ENCODE data around the gene ALDH7A1. TPM values are rescaled to one million over a fixed set of nuclear protein-coding genes. Genes with fewer than 3 reads are reported as not detected.

Gene ALDH7A1
- total RNA-seq, 1 donor from 2014 or later, result 90.6 TPM

DNA sequence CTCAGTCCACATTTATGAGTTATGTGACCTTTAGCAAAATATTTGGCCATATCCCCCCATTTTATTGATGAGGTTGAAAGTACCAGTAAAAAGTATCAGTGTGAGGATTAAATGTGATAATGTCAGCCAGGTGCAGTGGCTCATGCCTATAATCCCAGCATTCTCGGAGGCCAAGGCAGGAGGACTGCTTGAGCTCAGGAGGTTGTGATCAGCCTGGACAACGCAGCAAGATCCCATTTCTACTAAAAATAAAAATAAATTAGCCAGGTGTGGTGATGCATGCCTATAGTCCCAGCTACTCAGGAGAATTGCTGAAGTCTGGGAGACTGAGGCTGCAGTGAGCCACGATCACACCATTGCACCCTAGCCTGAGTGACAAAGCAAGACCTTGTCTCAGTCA lies 100.6 kb downstream of the ALDH7A1 start:
- Histone ChIP-seq H2AFZ (ENCODE audit: low read depth, low read length) (no peak overlapping the region), H3K4me1 (ENCODE audit: insufficient read depth, low read length) (no peaks in the 10 kb centered on the region), H3K36me3 (ENCODE audit: insufficient read depth, low read length) (peaks cover 23% of the 10 kb centered on the region), H3K27me3 (ENCODE audit: insufficient read depth, low read length) (no peaks in the 10 kb centered on the region), H3K4me2 (ENCODE audit: low read length) (no peak overlapping the region), H3K9me3 (ENCODE audit: insufficient read depth, low read depth, low read length) (no peaks in the 10 kb centered on the region), H4K20me1 (ENCODE audit: insufficient read depth, low read length) (no peaks in the 10 kb centered on the region), H3K27ac (ENCODE audit: low read depth, low read length) (no peak overlapping the region), H3K79me2 (ENCODE audit: insufficient read depth, low read length) (no peaks in the 10 kb centered on the region), H3K4me3 (ENCODE audit: insufficient read depth, low read depth, low read length) (no peak overlapping the region), H3K9ac (ENCODE audit: low read length) (no peak overlapping the region)
- H3K4me1 Mint-ChIP-seq (ENCODE audit: low read depth, unreplicated experiment), result peaks cover 4% of the 10 kb centered on the region
- no peak for TF ChIP-seq EZH2 (IDR thresholded peaks at IDR 0.05; ENCODE audit: insufficient read depth, low read length)
- TF ChIP-seq, protein P1, sequence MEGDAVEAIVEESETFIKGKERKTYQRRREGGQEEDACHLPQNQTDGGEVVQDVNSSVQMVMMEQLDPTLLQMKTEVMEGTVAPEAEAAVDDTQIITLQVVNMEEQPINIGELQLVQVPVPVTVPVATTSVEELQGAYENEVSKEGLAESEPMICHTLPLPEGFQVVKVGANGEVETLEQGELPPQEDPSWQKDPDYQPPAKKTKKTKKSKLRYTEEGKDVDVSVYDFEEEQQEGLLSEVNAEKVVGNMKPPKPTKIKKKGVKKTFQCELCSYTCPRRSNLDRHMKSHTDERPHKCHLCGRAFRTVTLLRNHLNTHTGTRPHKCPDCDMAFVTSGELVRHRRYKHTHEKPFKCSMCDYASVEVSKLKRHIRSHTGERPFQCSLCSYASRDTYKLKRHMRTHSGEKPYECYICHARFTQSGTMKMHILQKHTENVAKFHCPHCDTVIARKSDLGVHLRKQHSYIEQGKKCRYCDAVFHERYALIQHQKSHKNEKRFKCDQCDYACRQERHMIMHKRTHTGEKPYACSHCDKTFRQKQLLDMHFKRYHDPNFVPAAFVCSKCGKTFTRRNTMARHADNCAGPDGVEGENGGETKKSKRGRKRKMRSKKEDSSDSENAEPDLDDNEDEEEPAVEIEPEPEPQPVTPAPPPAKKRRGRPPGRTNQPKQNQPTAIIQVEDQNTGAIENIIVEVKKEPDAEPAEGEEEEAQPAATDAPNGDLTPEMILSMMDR (IDR thresholded peaks at IDR 0.05; ENCODE audit: insufficient read depth, low read depth, low read length), result no peak
- H3K36me3 Mint-ChIP-seq (ENCODE audit: low read depth, unreplicated experiment), result peaks cover 31% of the 10 kb centered on the region
- H3K9me3 Mint-ChIP-seq (ENCODE audit: unreplicated experiment), result peaks cover 2% of the 10 kb centered on the region
- H3K27me3 Mint-ChIP-seq (ENCODE audit: low read depth, unreplicated experiment), result no peaks in the 10 kb centered on the region
- no peak for FAIRE-seq
- no peak for DNase-seq (ENCODE audit: low read depth)
- no peak overlapping the region for H3K4me3 Mint-ChIP-seq (ENCODE audit: unreplicated experiment)
- no peak overlapping the region for H3K27ac Mint-ChIP-seq (ENCODE audit: unreplicated experiment)

DNA sequence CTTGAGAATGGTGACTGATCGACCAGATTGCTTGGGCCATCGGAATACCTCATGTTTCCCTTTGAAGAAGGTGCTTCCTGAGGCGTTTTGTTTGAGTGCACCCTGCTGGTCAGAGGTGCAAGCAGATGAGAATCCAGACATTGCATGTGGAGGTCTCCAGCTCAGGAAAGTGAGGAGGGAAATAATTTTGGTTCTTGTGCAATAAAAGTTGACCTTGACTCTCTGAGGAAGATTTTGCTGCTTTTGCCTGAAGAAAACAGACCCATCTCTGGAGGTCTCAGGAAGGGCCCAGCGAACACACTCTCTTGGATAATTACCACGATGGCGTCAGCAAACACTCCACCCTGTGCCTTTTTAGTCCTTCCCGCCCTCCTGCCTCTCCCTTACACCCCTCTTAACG lies 102.1 kb downstream of the ALDH7A1 start:
- H2AFZ ChIP-seq (ENCODE audit: low read depth, low read length), result no peak overlapping the region
- H3K79me2 ChIP-seq (ENCODE audit: insufficient read depth, low read length), result no peaks in the 10 kb centered on the region
- H3K36me3 ChIP-seq (ENCODE audit: insufficient read depth, low read length), result peaks cover 32% of the 10 kb centered on the region
- no peak overlapping the region for H3K27ac Mint-ChIP-seq (ENCODE audit: unreplicated experiment)
- H3K27me3 Mint-ChIP-seq (ENCODE audit: low read depth, unreplicated experiment), result no peaks in the 10 kb centered on the region
- peaks cover 4% of the 10 kb centered on the region for H3K4me1 Mint-ChIP-seq (ENCODE audit: low read depth, unreplicated experiment)
- H3K4me2 ChIP-seq (ENCODE audit: low read length), result no peak overlapping the region
- H3K27me3 ChIP-seq (ENCODE audit: insufficient read depth, low read length), result no peaks in the 10 kb centered on the region
- no peaks in the 10 kb centered on the region for H3K4me1 ChIP-seq (ENCODE audit: insufficient read depth, low read length)
- no peak for FAIRE-seq
- DNase-seq (ENCODE audit: low read depth), result no peak
- H3K36me3 Mint-ChIP-seq (ENCODE audit: low read depth, unreplicated experiment), result peaks cover 31% of the 10 kb centered on the region
- H3K27ac ChIP-seq (ENCODE audit: low read depth, low read length), result no peak overlapping the region
- no peaks in the 10 kb centered on the region for H3K9me3 ChIP-seq (ENCODE audit: insufficient read depth, low read depth, low read length)
- H4K20me1 ChIP-seq (ENCODE audit: insufficient read depth, low read length), result no peaks in the 10 kb centered on the region
- TF ChIP-seq, protein P1 (IDR thresholded peaks at IDR 0.05; ENCODE audit: insufficient read depth, low read depth, low read length), result no peak
- TF ChIP-seq EZH2 (IDR thresholded peaks at IDR 0.05; ENCODE audit: insufficient read depth, low read length), result no peak
- H3K4me3 ChIP-seq (ENCODE audit: insufficient read depth, low read depth, low read length), result no peak overlapping the region
- H3K9me3 Mint-ChIP-seq (ENCODE audit: unreplicated experiment), result peaks cover 2% of the 10 kb centered on the region
- H3K4me3 Mint-ChIP-seq (ENCODE audit: unreplicated experiment), result no peak overlapping the region
- H3K9ac ChIP-seq (ENCODE audit: low read length), result no peak overlapping the region

DNA sequence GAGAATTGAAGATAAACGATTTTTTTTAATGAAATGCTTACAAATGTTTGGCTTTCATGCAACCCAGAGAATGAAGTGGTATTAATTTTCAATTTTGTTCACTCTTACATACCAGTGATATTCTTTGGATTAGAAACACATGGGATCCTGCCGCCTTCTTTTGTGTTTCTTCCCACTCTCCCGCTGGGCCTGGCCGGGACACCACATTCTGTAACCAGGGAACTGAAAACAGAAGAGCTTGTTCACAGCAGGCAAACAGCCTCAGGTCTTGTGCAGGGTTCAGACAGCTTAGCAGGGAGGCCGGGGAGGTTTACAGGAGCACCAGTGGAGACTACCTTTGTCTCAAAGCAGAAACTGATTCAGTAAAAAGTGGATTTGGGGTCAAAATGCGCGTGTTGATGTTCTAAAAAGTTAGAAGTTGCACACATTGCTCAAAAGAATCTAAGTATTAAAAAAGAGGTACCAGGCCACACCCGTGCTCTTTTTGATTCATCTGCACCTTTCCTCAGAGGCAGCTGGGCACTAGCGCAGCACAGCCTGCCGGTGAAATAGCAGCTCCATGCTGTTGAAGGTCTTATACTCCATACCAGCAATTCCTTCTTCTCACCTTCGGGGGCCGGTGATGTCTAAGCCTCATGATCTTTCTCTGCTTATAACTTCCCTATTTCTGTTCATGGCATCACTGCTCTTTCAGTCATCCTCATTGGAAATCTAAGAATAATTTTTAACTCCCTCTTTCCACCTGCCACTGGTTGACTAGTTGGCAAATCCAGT lies 104.7 kb downstream of the ALDH7A1 start:
- peaks cover 4% of the 10 kb centered on the region for H3K4me1 Mint-ChIP-seq (ENCODE audit: low read depth, unreplicated experiment)
- H4K20me1 ChIP-seq (ENCODE audit: insufficient read depth, low read length), result no peaks in the 10 kb centered on the region
- no peaks in the 10 kb centered on the region for H3K9me3 ChIP-seq (ENCODE audit: insufficient read depth, low read depth, low read length)
- peaks cover 2% of the 10 kb centered on the region for H3K9me3 Mint-ChIP-seq (ENCODE audit: unreplicated experiment)
- no peak overlapping the region for H3K4me3 Mint-ChIP-seq (ENCODE audit: unreplicated experiment)
- H3K27ac ChIP-seq (ENCODE audit: low read depth, low read length), result no peak overlapping the region
- no peaks in the 10 kb centered on the region for H3K27me3 Mint-ChIP-seq (ENCODE audit: low read depth, unreplicated experiment)
- H3K9ac ChIP-seq (ENCODE audit: low read length), result no peak overlapping the region
- TF ChIP-seq EZH2 (IDR thresholded peaks at IDR 0.05; ENCODE audit: insufficient read depth, low read length), result no peak
- TF ChIP-seq, protein P1 (IDR thresholded peaks at IDR 0.05; ENCODE audit: insufficient read depth, low read depth, low read length), result peak; percentile 20
- H3K27ac Mint-ChIP-seq (ENCODE audit: unreplicated experiment), result no peak overlapping the region
- H3K4me1 ChIP-seq (ENCODE audit: insufficient read depth, low read length), result no peaks in the 10 kb centered on the region
- no peaks in the 10 kb centered on the region for H3K79me2 ChIP-seq (ENCODE audit: insufficient read depth, low read length)
- peaks cover 46% of the 10 kb centered on the region for H3K36me3 Mint-ChIP-seq (ENCODE audit: low read depth, unreplicated experiment)
- H3K4me3 ChIP-seq (ENCODE audit: insufficient read depth, low read depth, low read length), result no peak overlapping the region
- DNase-seq (ENCODE audit: low read depth), result no peak
- H3K4me2 ChIP-seq (ENCODE audit: low read length), result no peak overlapping the region
- no peaks in the 10 kb centered on the region for H3K27me3 ChIP-seq (ENCODE audit: insufficient read depth, low read length)
- no peak overlapping the region for H2AFZ ChIP-seq (ENCODE audit: low read depth, low read length)
- FAIRE-seq, result no peak
- H3K36me3 ChIP-seq (ENCODE audit: insufficient read depth, low read length), result peaks cover 52% of the 10 kb centered on the region

All from astrocyte (in vitro differentiated cells and primary cell).